GM12891 (cell line): ENCODE measurements around the gene POU2F2.
A peak's percentile ranks its signal among the peaks of the same experiment; 100 is the strongest.

Experiments
- DNase-seq: peaks from one replicate; pipeline ENCODE4 v3.0.0; 2011; ENCODE audit warnings: low spot score; ENCODE audit not compliant: insufficient read length
- FAIRE-seq: peaks from 2 replicates; lab custom pipeline; 2011; peaks lifted over from hg19 to GRCh38; lab: Jason Lieb, UNC
- PAX5 ChIP-seq: IDR thresholded peaks from 2 replicates; pipeline ENCODE4 v1.6.1; 2011; ENCODE audit warnings: low read length, moderate library complexity, mild to moderate bottlenecking; ENCODE audit not compliant: insufficient read depth, severe bottlenecking
- POLR2A ChIP-seq: IDR thresholded peaks from 2 replicates; pipeline ENCODE4 v1.6.1; 2011; ENCODE audit warnings: low read depth, low read length, control low read depth
- POLR2AphosphoS5 ChIP-seq: IDR thresholded peaks from 2 replicates; pipeline ENCODE4 v1.6.1; 2011; ENCODE audit warnings: low read depth, low read length, control low read depth
- POU2F2 ChIP-seq: IDR thresholded peaks from 2 replicates; pipeline ENCODE4 v1.6.1; 2011; ENCODE audit warnings: low read depth, mild to moderate bottlenecking, control low read depth, low read length, moderate library complexity
- SPI1 ChIP-seq: IDR thresholded peaks from 2 replicates; pipeline ENCODE4 v1.6.1; 2011; ENCODE audit warnings: low read depth, low read length, control low read depth
- TAF1 ChIP-seq: IDR thresholded peaks from 2 replicates; pipeline ENCODE4 v1.6.1; 2011; ENCODE audit warnings: low read depth, low read length, control low read depth

Gene POU2F2

GRCh38 chr19:42115705-42116104 lies 16.5 kb downstream of the POU2F2 start:
- TF ChIP-seq POLR2A (no peak), SPI1 (no peak), POLR2AphosphoS5 (no peak), PAX5 (no peak), TAF1 (no peak), POU2F2 (no peak)
- FAIRE-seq = peak; percentile 50
- no peak for DNase-seq

DNA sequence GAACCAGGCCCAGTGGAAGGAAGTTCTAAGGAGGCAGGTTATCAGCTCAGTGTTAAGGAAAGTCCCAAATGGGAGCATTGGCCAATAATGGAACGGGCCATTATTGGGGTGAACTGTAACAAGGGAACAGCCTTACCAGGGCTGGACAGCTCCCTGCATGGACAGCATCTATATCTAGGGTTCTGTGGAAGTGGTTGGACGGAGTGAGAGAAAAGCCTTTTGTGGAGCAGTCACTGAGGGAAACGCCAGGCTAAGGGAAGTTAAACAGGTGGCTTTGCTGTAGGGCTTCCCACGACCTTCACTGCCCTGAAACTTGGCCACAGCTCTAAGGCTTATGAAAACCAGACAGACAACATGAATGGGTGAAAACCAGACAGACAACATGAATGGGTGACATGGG lies 17.0 kb downstream of the POU2F2 start:
- TF ChIP-seq SPI1 = no peak
- no peak for TF ChIP-seq POLR2A
- no peak for TF ChIP-seq POLR2AphosphoS5
- TF ChIP-seq PAX5 = no peak
- no peak for TF ChIP-seq TAF1
- no peak for TF ChIP-seq POU2F2
- FAIRE-seq (peak; percentile 76), DNase-seq (no peak)

DNA sequence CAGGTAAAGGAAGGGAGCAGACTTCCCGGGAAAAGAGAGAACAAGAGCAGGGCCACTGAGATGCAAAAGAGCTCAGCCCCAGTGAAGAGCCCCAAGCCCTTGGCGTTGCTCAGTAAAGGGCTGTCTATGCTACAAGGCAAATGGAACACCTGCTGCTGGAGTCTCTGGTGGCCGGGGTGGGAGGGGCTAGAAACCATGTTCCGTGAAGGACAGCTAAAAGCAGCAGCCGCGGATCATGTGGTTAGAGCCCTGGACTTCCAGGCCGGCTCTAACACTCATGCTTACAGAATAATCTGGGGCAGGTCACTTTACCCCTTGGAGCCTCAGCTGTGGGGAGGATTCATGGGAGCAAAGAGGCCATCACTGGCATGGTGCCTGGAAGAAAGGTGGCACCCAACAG lies 17.8 kb downstream of the POU2F2 start:
- DNase-seq (no peak), FAIRE-seq (peak; percentile 92)
- TF ChIP-seq PAX5 = no peak

- TF ChIP-seq SPI1 (no peak), TAF1 (no peak), PAX5 (no peak), POLR2AphosphoS5 (no peak), POLR2A (no peak), POU2F2 (no peak)
- FAIRE-seq = peak; percentile 61
- no peak for DNase-seq
Observed at GRCh38 chr19:42113641-42114348, 18.5 kb downstream of the POU2F2 start.

GRCh38 chr19:42111811-42112210 lies 20.4 kb downstream of the POU2F2 start:
- DNase-seq = no peak
- no peak for FAIRE-seq
- no peak for TF ChIP-seq POLR2A
- no peak for TF ChIP-seq POU2F2
- no peak for TF ChIP-seq SPI1
- TF ChIP-seq TAF1 = no peak
- TF ChIP-seq POLR2AphosphoS5 = no peak
- no peak for TF ChIP-seq PAX5

- FAIRE-seq (no peak), DNase-seq (no peak)
- TF ChIP-seq SPI1 (no peak), POU2F2 (no peak), POLR2AphosphoS5 (no peak), PAX5 (no peak)
Observed at GRCh38 chr19:42111384-42111783, 20.9 kb downstream of the POU2F2 start.

DNA sequence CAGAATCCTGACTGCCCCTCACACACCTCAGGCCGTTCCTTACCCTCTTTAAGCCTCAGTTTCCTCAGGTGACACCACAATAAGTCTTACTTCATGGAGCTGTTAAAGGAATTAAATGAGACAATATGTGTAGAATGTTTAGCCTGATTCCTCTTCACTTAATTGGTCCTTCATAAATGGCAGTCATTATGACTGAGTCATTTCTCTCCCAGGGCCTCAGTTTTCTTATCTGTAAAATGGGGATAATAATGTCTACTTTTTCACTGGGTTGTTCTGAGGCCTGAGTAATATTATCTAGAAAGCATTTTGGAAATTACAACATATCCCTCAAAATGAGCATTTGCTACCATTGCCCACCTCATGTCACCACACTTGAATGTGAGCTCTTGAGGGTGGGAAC lies 21.6 kb downstream of the POU2F2 start:
- FAIRE-seq (no peak), DNase-seq (no peak)
- TF ChIP-seq POLR2AphosphoS5 = no peak
- no peak for TF ChIP-seq POLR2A
- TF ChIP-seq POU2F2 = no peak
- no peak for TF ChIP-seq PAX5
- no peak for TF ChIP-seq TAF1
- TF ChIP-seq SPI1 = no peak

- FAIRE-seq = no peak
- TF ChIP-seq PAX5 = no peak
- no peak for TF ChIP-seq TAF1
- TF ChIP-seq POU2F2 = no peak
- TF ChIP-seq POLR2AphosphoS5 = no peak
- no peak for TF ChIP-seq SPI1
- TF ChIP-seq POLR2A = no peak
- no peak for DNase-seq
Observed at GRCh38 chr19:42109896-42110295, 22.4 kb downstream of the POU2F2 start.

GRCh38 chr19:42108527-42109389 lies 23.5 kb downstream of the POU2F2 start:
- FAIRE-seq (peak; percentile 96), DNase-seq (peak; percentile 75)

GRCh38 chr19:42105368-42105767 lies 26.9 kb downstream of the POU2F2 start:
- DNase-seq (no peak), FAIRE-seq (no peak)
- no peak for TF ChIP-seq POLR2A

More at GRCh38 chr19:42108527-42109389, 23.5 kb downstream of the POU2F2 start:
- peak; percentile 83; the same call in 1 of the 2 replicates for TF ChIP-seq POU2F2
- no peak for TF ChIP-seq TAF1
- peak; percentile 40 for TF ChIP-seq PAX5
